IgD-negative memory B cell (primary cell): ENCODE results near the gene MYL5. TPM values are rescaled to one million over a fixed set of nuclear protein-coding genes. Genes with fewer than 3 reads are reported as not detected.

Source experiments
- H3K27ac Mint-ChIP-seq, 3 donors: one replicate each; pipeline ENCODE4 v1.8.0; 2020 to 2022; ENCODE audit warnings: mild to moderate bottlenecking in 3 of 3, mixed read lengths in 3 of 3, moderate library complexity in 1 of 3
- H3K27me3 Mint-ChIP-seq: one replicate; pipeline ENCODE4 v1.8.0; 2021; ENCODE audit warnings: mixed read lengths
- H3K36me3 Mint-ChIP-seq: one replicate; pipeline ENCODE4 v1.8.0; 2020; ENCODE audit warnings: mild to moderate bottlenecking, mixed read lengths
- H3K4me1 Mint-ChIP-seq, 3 donors: one replicate each; pipeline ENCODE4 v1.8.0; 2020 to 2022; ENCODE audit warnings: mixed read lengths in 3 of 3, mild to moderate bottlenecking in 1 of 3
- H3K4me3 Mint-ChIP-seq, 4 donors: one replicate each; pipeline ENCODE4 v1.8.0; 2020 to 2022; ENCODE audit warnings: mild to moderate bottlenecking in 4 of 4, mixed read lengths in 4 of 4, moderate library complexity in 3 of 4
- H3K9me3 Mint-ChIP-seq, 3 donors: one replicate each; pipeline ENCODE4 v1.8.0; 2020 to 2021; ENCODE audit warnings: mixed read lengths in 3 of 3, mild to moderate bottlenecking in 1 of 3
- polyA plus RNA-seq: library from polyadenylated mRNA; unstranded; fragments of 300-500 nt; fragmentation: Illumina TruSeq; gene quantifications from one replicate; pipeline ENCODE4 v1.2.3, GENCODE V29; 2021

MYL5 gene
- polyA plus RNA-seq, 1 donor from 2014 or later, result 8.3 TPM

DNA sequence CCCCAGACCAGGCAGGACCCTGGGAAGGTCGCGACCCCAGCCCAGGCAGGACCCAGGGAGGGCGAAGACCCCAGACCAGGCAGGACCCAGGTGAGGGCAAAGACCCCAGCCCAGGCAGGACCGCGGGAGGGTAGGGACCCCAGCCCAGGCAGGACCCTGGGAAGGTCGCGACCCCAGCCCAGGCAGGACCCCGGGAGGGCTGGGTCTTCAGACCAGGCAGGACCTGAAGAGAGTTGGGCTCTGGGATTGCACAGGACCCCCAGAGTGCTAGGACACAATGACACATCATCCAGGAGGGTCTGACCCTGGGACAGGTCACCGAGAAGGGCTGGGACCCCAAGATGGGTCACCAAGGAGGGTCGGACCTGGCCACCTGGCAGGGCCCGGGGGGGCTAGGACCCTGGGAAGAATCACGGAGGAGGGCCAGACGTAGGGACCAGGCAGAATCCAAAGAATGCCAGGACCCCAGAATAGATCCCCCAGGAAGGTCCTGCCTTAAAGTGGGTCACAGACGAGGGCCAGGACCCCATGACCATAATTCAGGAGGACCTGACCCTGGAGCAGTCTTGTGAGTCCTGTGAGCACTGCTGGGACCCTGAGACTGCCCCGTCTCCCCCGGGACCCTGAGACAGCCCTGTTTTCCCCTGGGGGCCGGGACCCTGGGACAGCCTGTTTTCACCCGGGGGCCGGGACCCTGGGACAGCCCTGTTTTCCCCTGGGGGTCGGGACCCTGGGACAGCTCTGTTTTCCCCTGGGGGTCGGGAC lies 32.7 kb downstream of the MYL5 start:
- peaks cover 5% of the 10 kb centered on the region for H3K36me3 Mint-ChIP-seq
- no peaks in the 10 kb centered on the region for H3K9me3 Mint-ChIP-seq
- peaks cover 15 to 24% (median 16%) of the 10 kb centered on the region in 3 donors for H3K4me1 Mint-ChIP-seq
- H3K27ac Mint-ChIP-seq, result no peak overlapping the region
- H3K27me3 Mint-ChIP-seq, result no peaks in the 10 kb centered on the region
- H3K4me3 Mint-ChIP-seq, result no peak overlapping the region

DNA sequence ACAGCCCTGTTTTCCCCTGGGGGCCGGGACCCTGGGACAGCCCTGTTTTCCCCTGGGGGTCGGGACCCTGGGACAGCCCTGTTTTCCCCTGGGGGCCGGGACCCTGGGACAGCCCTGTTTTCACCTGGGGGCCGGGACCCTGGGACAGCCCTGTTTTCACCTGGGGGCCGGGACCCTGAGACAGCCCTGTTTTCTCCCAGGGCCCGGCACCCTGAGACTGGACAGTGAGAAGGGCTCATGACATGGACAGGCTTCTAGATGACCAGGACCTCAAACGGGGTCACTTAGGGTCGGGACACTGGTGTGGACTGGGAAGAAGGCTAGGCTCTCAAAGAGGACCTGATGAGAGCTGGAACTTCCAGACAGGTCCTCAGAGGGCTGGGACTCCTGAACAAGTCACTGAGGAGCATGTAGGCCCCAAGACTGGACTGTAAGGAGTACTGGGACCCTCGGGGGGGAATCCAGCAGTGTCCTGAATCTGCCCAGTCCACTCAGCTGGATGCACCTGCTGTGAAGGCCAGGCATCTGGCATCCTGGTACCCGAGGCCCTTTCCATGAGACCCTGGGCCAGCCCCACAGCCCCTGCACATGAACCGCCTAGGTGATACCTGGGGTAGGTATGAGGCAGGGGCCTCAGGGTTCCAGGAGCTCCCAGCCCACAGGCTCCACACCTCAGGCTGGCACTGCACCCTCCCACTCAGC lies 33.7 kb downstream of the MYL5 start:
- Mint-ChIP-seq H3K27ac (peak overlapping the region in 1 of 3 donors; percentile 63), H3K9me3 (no peaks in the 10 kb centered on the region), H3K27me3 (no peaks in the 10 kb centered on the region), H3K4me3 (peak overlapping the region in 1 of 4 donors; percentile 21), H3K4me1 (peaks cover 15 to 26% (median 16%) of the 10 kb centered on the region in 3 donors), H3K36me3 (peaks cover 3% of the 10 kb centered on the region)

DNA sequence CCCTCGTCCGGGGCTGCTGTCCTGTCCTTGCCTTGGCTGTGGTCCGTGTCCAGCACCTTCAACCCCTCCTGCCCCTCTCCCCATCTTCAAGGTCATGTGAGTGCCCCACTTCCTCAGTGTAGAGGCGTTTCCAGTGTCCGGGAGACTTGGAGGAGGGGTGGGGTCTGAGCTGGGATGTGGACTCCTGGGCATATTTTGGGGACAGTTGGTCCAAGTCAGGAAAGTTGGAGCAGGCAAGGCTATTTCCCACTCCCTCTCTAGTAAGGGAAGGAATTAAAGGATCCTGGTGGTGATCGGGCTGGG lies 34.2 kb downstream of the MYL5 start:
- Mint-ChIP-seq H3K4me3 (peak overlapping the region in 2 of 4 donors; percentile 41 to 50), H3K27me3 (no peaks in the 10 kb centered on the region), H3K9me3 (no peaks in the 10 kb centered on the region), H3K27ac (peak overlapping the region in 1 of 3 donors; percentile 58), H3K4me1 (peaks cover 15 to 26% (median 16%) of the 10 kb centered on the region in 3 donors), H3K36me3 (peaks cover 3% of the 10 kb centered on the region)

DNA sequence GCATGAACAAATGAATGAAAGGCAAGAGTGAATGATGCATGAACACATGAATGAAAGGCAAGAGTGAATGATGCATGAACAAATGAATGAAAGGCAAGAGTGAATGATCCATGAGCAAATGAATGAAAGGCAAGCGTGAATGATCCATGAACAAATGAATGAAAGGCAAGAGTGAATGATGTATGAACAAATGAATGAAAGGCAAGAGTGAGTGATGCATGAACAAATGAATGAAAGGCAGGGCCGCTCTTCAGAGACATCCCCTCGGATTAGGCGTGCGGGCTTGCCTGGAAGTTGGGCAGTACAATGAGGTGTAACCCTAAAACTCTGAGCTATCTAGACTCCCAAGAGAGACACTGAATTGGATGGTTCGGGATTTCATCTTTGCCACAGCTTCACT lies 35.0 kb downstream of the MYL5 start:
- Mint-ChIP-seq H3K9me3 (no peaks in the 10 kb centered on the region), H3K27me3 (no peaks in the 10 kb centered on the region)

DNA sequence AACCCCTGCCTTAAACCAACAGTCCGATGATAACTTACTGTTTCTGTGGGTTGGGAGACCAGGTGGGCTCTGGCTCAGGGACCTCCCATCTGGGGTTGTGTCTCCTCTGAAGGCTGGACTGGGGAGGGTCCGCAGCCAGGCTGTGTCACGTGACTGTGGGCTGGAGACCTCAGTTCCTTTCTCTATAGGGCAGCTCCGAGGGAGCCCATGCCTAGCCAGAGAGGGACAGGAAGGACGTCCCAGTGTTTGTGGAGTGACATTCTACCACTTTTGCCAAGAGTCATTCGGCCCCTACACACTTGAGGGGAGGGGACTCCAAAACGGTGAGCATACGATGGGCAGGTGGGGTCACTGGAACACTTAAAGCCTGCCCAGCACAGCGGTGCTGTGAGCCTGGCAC lies 35.8 kb downstream of the MYL5 start:
- Mint-ChIP-seq H3K4me1 (peaks cover 14 to 29% (median 15%) of the 10 kb centered on the region in 3 donors), H3K27ac (peak overlapping the region in 1 of 3 donors; percentile 19), H3K36me3 (peaks cover 3% of the 10 kb centered on the region), H3K4me3 (peak overlapping the region in 3 of 4 donors; percentile 4 to 81 (median 49)), H3K9me3 (no peaks in the 10 kb centered on the region), H3K27me3 (no peaks in the 10 kb centered on the region)

More for the DNA sequence above, 35.0 kb downstream of the MYL5 start:
- Mint-ChIP-seq H3K4me3 (peak overlapping the region in 2 of 4 donors; percentile 25 to 81), H3K36me3 (peaks cover 3% of the 10 kb centered on the region), H3K27ac (peak overlapping the region in 1 of 3 donors; percentile 19), H3K4me1 (peaks cover 14 to 26% (median 15%) of the 10 kb centered on the region in 3 donors)

DNA sequence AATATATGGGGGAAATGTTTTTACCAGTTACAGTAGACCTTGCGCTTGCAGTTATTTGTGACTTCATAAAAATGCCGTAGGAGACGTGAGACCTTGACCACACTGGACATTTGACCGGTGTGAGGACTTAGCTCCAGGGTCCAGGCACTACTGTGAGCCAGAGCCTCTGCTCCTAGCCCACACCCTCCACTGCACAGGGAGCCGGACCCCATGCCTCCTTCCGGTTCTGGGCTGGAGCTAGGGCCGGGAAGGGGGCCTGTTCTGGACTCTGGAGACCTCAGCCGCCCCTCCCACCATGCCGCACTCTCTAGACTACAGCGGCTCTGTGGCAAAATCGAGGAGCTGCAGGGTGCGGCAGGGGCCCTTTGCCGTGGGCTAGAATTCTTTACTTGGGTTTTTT lies 36.6 kb downstream of the MYL5 start:
- Mint-ChIP-seq H3K4me3 (peak overlapping the region in 1 of 4 donors; percentile 44), H3K4me1 (peaks cover 14 to 31% (median 15%) of the 10 kb centered on the region in 3 donors), H3K27me3 (no peaks in the 10 kb centered on the region), H3K27ac (peak overlapping the region in 1 of 3 donors; percentile 69), H3K9me3 (no peaks in the 10 kb centered on the region), H3K36me3 (peaks cover 3% of the 10 kb centered on the region)

DNA sequence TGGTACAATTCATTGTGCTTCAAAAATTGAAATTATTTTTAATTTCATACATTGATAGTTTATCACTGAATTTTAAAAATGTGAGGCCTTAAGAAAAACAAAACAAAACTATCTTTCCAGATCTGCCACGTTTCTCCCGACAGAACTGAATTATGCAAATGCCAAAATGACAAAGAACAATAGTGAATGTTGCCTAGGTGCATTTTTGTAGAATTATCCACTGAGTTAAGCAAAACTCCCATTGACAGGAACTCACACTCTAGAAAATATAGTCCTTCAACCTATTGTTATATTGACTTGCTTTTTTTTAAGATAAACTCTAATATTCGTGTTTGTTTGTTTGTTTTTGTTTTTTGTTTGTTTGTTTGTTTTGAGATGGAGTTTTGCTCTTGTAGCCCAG lies 37.8 kb downstream of the MYL5 start:
- Mint-ChIP-seq H3K4me3 (peak overlapping the region in 1 of 4 donors; percentile 35), H3K36me3 (peaks cover 3% of the 10 kb centered on the region), H3K27me3 (no peaks in the 10 kb centered on the region), H3K4me1 (peaks cover 12 to 29% (median 15%) of the 10 kb centered on the region in 3 donors), H3K27ac (no peak overlapping the region), H3K9me3 (no peaks in the 10 kb centered on the region)

DNA sequence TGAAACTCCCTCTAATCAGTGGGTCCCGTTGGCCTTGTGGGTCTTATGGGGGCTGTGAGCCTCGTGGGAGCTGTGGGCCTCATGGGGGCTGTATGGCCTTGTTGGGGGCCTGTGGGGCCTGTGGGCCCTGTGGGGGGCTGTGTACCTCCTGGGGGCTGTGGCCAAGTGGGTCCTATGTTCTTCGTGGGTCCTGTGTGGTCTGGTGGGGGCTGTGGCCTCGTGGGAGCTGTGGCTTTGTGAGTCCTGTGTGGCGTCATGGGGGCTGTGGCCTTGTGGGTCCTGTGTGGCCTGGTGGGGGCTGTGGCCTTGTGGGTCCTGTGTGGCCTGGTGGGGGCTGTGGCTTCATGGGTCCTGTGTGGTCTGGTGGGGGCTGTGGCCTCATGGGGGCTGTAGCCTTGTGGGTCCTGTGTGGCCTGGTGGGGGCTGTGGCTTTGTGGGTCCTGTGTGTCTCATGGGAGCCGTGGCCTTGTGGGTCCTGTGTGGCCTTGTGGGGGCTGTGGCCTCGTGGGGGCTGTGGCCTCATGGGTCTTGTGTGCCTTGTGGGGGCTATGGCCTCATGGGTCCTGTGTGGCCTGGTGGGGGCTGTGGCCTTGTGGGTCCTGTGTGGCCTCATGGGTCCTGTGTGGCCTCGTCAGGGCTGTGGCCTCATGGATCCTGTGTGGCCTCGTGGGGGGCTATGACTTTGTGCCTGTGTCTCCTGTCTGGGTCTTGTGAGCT lies 38.7 kb downstream of the MYL5 start:
- H3K27me3 Mint-ChIP-seq, result no peaks in the 10 kb centered on the region
- no peak overlapping the region for H3K27ac Mint-ChIP-seq
- H3K9me3 Mint-ChIP-seq, result no peaks in the 10 kb centered on the region
- peaks cover 15 to 32% (median 16%) of the 10 kb centered on the region in 3 donors for H3K4me1 Mint-ChIP-seq
- peaks cover 3% of the 10 kb centered on the region for H3K36me3 Mint-ChIP-seq
- no peak overlapping the region for H3K4me3 Mint-ChIP-seq

DNA sequence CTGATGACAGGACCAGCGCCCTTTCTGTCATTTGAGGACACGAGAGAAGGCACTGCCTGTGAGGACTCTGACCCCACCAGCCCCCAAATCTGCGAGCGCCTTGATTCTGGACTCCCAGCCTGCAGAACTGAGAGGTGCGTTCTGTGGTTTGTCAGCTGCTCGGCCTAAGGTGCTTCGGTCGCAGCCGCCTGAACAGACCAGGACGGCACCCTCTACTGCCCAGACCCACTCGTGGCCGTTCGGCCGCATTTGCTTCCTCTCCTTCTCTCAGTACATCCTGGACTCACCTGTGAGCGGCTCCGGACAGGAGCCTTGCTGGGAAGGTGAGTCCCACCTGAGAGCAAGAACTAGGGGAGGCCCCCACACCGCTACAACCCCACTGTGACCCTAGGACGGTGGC lies 39.7 kb downstream of the MYL5 start:
- H3K27ac Mint-ChIP-seq, result no peak overlapping the region

DNA sequence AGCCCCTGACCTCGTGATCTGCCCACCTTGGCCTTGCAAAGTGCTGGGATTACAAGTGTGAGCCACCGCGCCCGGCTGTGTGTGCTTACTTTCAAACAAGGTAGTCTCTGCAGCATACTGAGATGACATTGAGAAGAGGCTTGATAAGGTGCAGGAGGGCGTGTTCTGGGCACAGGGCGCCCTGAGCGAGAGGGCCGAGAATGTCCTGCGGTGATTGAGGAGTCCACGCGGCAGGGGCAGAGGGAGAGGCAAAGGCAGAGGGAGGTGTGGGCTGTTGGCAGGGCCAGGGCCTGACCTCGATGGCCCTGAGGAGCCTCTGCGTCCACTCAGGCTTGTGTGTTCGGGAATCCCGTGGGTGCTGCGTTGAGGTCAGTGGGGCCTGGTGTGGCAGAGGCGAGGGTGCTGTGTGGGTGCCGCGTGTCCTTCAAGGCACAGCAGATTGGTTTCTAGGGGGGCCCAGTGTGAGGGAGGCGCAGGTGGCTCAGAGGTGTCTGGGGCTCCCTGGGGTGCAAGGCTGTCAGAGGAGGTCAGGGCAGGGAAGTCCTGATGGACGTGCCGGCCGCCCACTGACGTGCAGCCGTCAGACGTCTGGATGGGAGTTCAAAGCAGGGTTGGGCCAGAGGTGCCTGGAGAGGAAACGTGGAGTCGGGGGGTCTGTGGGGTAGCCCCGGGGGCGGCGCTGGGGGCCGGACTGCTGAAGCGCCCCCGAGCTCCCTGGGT lies 43.4 kb downstream of the MYL5 start:
- Mint-ChIP-seq H3K4me1 (peaks cover 0 to 8% (median 4%) of the 10 kb centered on the region in 3 donors), H3K27me3 (no peaks in the 10 kb centered on the region), H3K4me3 (no peak overlapping the region), H3K9me3 (peaks cover 0 to 2% (median 0%) of the 10 kb centered on the region in 3 donors), H3K27ac (no peak overlapping the region), H3K36me3 (no peaks in the 10 kb centered on the region)

More for the DNA sequence above, 39.7 kb downstream of the MYL5 start:
- Mint-ChIP-seq H3K4me3 (peak overlapping the region in 1 of 4 donors; percentile 33), H3K4me1 (peaks cover 11 to 26% (median 15%) of the 10 kb centered on the region in 3 donors), H3K9me3 (no peaks in the 10 kb centered on the region), H3K27me3 (no peaks in the 10 kb centered on the region), H3K36me3 (peaks cover 3% of the 10 kb centered on the region)

DNA sequence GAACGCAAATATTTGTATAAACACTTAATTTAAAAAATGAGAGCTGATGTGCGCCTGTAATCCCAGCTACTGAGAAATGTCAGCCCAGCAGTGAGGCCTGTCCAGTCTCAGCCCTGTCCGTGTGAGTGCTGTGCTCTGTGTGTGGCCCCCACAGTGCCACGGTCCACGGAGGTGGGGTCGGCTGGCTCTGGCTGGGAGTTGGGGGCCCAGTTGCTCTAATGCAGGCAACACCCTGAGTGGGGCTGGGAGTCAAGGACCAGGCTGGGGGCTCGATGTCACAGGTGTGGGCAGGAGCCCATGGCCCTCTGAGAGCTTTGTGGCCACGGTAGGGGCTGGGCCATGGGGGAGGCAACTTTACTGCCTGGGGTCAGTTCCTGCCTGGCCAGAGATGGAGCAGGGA lies 44.1 kb downstream of the MYL5 start:
- no peak overlapping the region for H3K27ac Mint-ChIP-seq
- no peaks in the 10 kb centered on the region for H3K36me3 Mint-ChIP-seq
- peaks cover 0 to 8% (median 4%) of the 10 kb centered on the region in 3 donors for H3K4me1 Mint-ChIP-seq
- H3K9me3 Mint-ChIP-seq, result peaks cover 0 to 2% (median 0%) of the 10 kb centered on the region in 3 donors
- H3K4me3 Mint-ChIP-seq, result no peak overlapping the region
- no peaks in the 10 kb centered on the region for H3K27me3 Mint-ChIP-seq

DNA sequence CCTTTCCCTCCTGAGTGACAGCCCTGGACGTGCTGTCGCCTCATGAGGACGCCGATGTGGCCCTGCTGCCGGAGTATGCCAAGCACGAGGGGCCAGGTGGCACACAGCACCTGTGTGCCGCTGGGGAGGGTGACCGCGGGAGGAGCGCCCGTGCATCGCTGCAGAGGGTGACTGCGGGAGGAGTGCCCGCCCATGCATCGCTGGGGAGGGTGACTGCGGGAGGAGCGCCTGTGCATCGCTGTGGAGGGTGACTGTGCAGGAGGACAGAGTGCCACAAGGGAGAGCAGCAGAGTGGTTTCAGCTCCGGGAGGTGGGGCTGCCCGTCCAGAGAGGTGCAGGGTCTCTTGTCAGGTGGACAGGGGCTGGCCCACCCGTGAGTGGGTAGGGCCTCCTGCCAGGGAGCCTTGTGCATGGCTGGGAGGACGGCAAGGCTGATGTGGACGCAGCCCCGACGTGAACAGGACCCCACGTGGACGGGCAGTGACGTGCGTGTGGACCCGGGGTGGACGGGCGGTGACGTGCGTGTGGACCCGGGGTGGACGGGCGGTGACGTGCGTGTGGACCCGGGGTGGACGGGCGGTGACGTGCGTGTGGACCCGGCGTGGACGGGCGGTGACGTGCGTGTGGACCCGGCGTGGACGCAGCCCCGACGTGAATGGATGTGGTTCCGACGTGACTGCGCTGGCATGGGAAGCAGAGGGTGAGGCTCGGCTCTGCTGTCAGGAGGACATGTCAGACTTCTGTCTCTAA lies 45.9 kb downstream of the MYL5 start:
- H3K4me3 Mint-ChIP-seq, result peak overlapping the region in 1 of 4 donors; percentile 49
- H3K4me1 Mint-ChIP-seq, result peaks cover 0 to 4% (median 4%) of the 10 kb centered on the region in 3 donors
- no peaks in the 10 kb centered on the region for H3K36me3 Mint-ChIP-seq
- no peaks in the 10 kb centered on the region for H3K27me3 Mint-ChIP-seq
- peaks cover 0 to 2% (median 0%) of the 10 kb centered on the region in 3 donors for H3K9me3 Mint-ChIP-seq
- H3K27ac Mint-ChIP-seq, result peak overlapping the region in 1 of 3 donors; percentile 59

DNA sequence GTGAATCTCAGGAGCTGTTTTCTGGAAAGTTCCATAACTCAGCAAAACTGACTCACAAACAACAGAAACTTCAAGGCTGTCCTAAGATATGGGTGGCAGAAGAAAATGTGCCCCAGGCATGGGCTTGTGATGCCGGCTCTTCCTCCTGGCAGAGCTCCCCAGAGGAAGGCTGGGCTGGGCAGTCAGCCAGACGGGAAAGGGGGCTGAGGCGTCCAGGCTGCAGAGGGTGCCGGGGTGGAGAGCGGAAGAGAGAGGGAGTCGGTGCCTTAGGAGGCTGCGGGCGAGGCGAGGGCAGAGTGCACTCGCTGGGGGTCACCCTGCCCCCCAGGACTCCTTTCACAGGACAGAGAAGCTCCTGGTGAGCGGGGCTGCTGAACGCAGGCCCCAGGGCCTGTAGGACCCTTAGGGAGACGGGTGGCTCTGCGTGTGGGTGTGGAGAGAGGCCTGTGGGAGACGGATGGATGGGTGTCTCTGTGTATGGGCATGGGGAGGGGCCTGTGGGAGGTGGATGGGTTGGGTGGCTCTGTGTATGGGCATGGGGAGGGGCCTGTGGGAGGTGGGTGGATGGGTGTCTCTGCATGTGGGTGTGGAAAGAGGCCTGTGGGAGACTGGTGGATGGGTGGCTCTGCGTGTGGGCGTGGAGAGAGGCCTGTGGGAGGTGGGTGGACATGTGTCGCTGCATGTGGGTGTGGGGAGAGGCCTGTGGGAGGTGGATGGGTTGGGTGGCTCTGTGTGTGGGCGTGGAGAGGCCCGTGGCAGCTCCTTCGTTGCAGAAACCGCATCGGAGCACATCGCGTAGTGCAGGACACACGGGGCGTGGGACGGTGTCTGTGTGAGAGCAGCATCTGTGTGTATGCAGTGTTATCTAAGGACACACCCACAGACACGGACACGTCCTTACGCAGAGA lies 47.2 kb downstream of the MYL5 start:
- H3K4me3 Mint-ChIP-seq, result peak overlapping the region in 1 of 4 donors; percentile 57
- H3K36me3 Mint-ChIP-seq, result no peaks in the 10 kb centered on the region
- H3K27ac Mint-ChIP-seq, result peak overlapping the region in 2 of 3 donors; percentile 46 to 47
- H3K9me3 Mint-ChIP-seq, result peaks cover 0 to 2% (median 0%) of the 10 kb centered on the region in 3 donors
- H3K4me1 Mint-ChIP-seq, result peaks cover 0 to 6% (median 6%) of the 10 kb centered on the region in 3 donors
- no peaks in the 10 kb centered on the region for H3K27me3 Mint-ChIP-seq
